CD4-positive, alpha-beta T cell (primary cell): Measurements from ENCODE around the gene TSPAN9. TPM values are rescaled to one million over a fixed set of nuclear protein-coding genes. Genes with fewer than 3 reads are reported as not detected.

Experiments
- ATAC-seq: fragments of 200-7000 bp; cut with Tn5 transposase; one replicate; pipeline ENCODE4 v1.10.0; 2022; ENCODE audit warnings: mild to moderate bottlenecking; ENCODE audit not compliant: poor library complexity
- CTCF ChIA-PET: fragments of 350-600 bp; sonication (Branson Sonifier 250); formaldehyde crosslinking; loops from one replicate; lab custom pipeline; 2021; ENCODE audit warnings: antibody characterized with exemption, inconsistent platforms; lab: Charles Lee
- POLR2A ChIA-PET: fragments of 350-600 bp; sonication (Branson Sonifier 250); formaldehyde crosslinking; loops from one replicate; lab custom pipeline; 2021; ENCODE audit warnings: antibody characterized with exemption, inconsistent platforms; lab: Charles Lee
- DNase-seq, 14 experiments: peaks; one replicate each; pipeline ENCODE4 v3.0.0-alpha.2; 2013 to 2020; ENCODE audit warnings: mixed read lengths in 2 of 14
- H3K27ac ChIP-seq, 2 donors: one replicate each; pipeline versions ENCODE4 v1.5.1 to v1.7.0; 2013; ENCODE audit warnings: low read length in 2 of 2, low read depth in 1 of 2, mild to moderate bottlenecking in 1 of 2
- H3K27me3 ChIP-seq, 2 experiments: 1 replicate in 1 of 2; 2 replicates in 1 of 2; pipeline versions ENCODE4 v1.6.1 to v1.7.0; 2013; ENCODE audit warnings: low read length in 2 of 2, control low read depth in 1 of 2, mild to moderate bottlenecking in 1 of 2, moderate library complexity in 1 of 2; ENCODE audit not compliant: insufficient read depth in 2 of 2, control insufficient read depth in 1 of 2
- H3K36me3 ChIP-seq: one replicate; pipeline ENCODE4 v1.6.1; 2013; ENCODE audit warnings: low read length, control low read depth; ENCODE audit not compliant: insufficient read depth
- H3K4me1 ChIP-seq: one replicate; pipeline ENCODE4 v1.6.1; 2013; ENCODE audit warnings: low read length, control low read depth; ENCODE audit not compliant: insufficient read depth
- H3K4me3 ChIP-seq: one replicate; pipeline ENCODE4 v1.5.1; 2013; ENCODE audit warnings: mild to moderate bottlenecking, low read length, moderate library complexity
- H3K9me3 ChIP-seq, 2 experiments: 1 replicate in 1 of 2; 2 replicates in 1 of 2; pipeline versions ENCODE4 v1.6.1 to v1.7.0; 2013; ENCODE audit warnings: low read length in 2 of 2, mild to moderate bottlenecking in 2 of 2, control low read depth in 1 of 2, moderate library complexity in 1 of 2; ENCODE audit not compliant: control insufficient read depth in 1 of 2, insufficient read depth in 1 of 2
- H3K27ac Mint-ChIP-seq: one replicate; pipeline ENCODE4 v1.8.0; 2020; ENCODE audit warnings: mixed read lengths
- H3K27me3 Mint-ChIP-seq: one replicate; pipeline ENCODE4 v1.8.0; 2021; ENCODE audit warnings: mixed read lengths
- H3K36me3 Mint-ChIP-seq: one replicate; pipeline ENCODE4 v1.8.0; 2021; ENCODE audit warnings: low read depth, mixed read lengths
- H3K4me1 Mint-ChIP-seq: one replicate; pipeline ENCODE4 v1.8.0; 2021; ENCODE audit warnings: low read depth, mixed read lengths
- H3K4me3 Mint-ChIP-seq: one replicate; pipeline ENCODE4 v1.8.0; 2020; ENCODE audit warnings: mild to moderate bottlenecking, mixed read lengths
- H3K9me3 Mint-ChIP-seq: one replicate; pipeline ENCODE4 v1.8.0; 2020; ENCODE audit warnings: mixed read lengths
- intact Hi-C, 2 experiments: fragments of 100-400 bp; cut with DNase I in 1 of 2; cut with micrococcal nuclease in 1 of 2; formaldehyde crosslinking; loops; one replicate each; pipeline versions ENCODE4 v1.15.1 to v1.9.0; 2023 to 2025; cut with DNase I, micrococcal nuclease
- total RNA-seq, 174 experiments: library from RNA in 2 of 174; stranded (reverse) in 2 of 174; gene quantifications; one replicate each; pipeline ENCODE4 v1.2.3 and lab custom pipeline; 2021 to 2026
- TF ChIP-seq, protein P1 (sequence below): fragments of 200-600 bp; IDR thresholded peaks from one replicate; pipeline ENCODE4 v1.8.0; 2022; ENCODE audit warnings: antibody characterized with exemption, mild to moderate bottlenecking

The TSPAN9 gene
- total RNA-seq, 2 experiments from 2014 or later, result 0.82 to 1.3 TPM

DNA sequence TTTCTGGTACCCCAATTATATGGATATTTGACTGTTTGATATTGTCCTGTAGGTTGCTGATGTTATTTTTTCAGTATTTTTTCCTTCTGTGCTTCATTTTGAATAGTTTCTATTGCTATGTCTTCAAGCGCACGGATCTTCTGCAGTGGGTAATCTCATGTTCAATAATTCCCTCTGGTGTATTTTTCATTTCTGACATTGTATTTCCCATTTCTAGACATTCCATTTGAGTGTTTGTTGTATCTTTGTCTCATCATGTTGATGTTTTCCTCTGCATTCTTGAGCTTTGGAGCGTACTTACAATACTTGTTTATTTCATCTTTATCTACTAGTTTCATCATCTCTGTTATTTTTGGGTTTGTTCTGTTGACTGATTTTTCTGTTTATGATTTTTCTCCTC lies 22.0 kb downstream of the TSPAN9 start:
- H3K27me3 Mint-ChIP-seq, result no peaks in the 10 kb centered on the region
- intact Hi-C loops, result no loop called here
- ATAC-seq, result no peak
- no peaks in the 10 kb centered on the region for H3K4me1 Mint-ChIP-seq
- peaks cover 11% of the 10 kb centered on the region for H3K9me3 Mint-ChIP-seq
- H3K4me1 ChIP-seq, result peaks cover 7% of the 10 kb centered on the region
- no peaks in the 10 kb centered on the region for H3K27me3 ChIP-seq
- H3K27ac Mint-ChIP-seq, result no peak overlapping the region
- H3K9me3 ChIP-seq, result peaks cover 13 to 18% of the 10 kb centered on the region in 2 experiments
- DNase-seq, result no peak
- H3K27ac ChIP-seq, result no peak overlapping the region
- ChIA-PET POLR2A (no interaction called here), CTCF (no interaction called here)
- H3K36me3 ChIP-seq, result no peaks in the 10 kb centered on the region
- no peak overlapping the region for H3K4me3 Mint-ChIP-seq
- TF ChIP-seq, protein P1, sequence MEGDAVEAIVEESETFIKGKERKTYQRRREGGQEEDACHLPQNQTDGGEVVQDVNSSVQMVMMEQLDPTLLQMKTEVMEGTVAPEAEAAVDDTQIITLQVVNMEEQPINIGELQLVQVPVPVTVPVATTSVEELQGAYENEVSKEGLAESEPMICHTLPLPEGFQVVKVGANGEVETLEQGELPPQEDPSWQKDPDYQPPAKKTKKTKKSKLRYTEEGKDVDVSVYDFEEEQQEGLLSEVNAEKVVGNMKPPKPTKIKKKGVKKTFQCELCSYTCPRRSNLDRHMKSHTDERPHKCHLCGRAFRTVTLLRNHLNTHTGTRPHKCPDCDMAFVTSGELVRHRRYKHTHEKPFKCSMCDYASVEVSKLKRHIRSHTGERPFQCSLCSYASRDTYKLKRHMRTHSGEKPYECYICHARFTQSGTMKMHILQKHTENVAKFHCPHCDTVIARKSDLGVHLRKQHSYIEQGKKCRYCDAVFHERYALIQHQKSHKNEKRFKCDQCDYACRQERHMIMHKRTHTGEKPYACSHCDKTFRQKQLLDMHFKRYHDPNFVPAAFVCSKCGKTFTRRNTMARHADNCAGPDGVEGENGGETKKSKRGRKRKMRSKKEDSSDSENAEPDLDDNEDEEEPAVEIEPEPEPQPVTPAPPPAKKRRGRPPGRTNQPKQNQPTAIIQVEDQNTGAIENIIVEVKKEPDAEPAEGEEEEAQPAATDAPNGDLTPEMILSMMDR, result no peak
- H3K36me3 Mint-ChIP-seq, result peaks cover 5% of the 10 kb centered on the region
- H3K4me3 ChIP-seq, result no peak overlapping the region

GRCh38 chr12:3101309-3102024 lies 24.3 kb downstream of the TSPAN9 start:
- H3K4me1 Mint-ChIP-seq, result peaks cover 9% of the 10 kb centered on the region
- H3K9me3 Mint-ChIP-seq, result peaks cover 7% of the 10 kb centered on the region
- Histone ChIP-seq H3K4me3 (no peak overlapping the region), H3K36me3 (no peaks in the 10 kb centered on the region), H3K27ac (no peak overlapping the region), H3K4me1 (peaks cover 7% of the 10 kb centered on the region), H3K27me3 (no peaks in the 10 kb centered on the region), H3K9me3 (peaks cover 13 to 18% of the 10 kb centered on the region in 2 experiments)
- H3K4me3 Mint-ChIP-seq, result no peak overlapping the region
- no peak overlapping the region for H3K27ac Mint-ChIP-seq
- intact Hi-C loops, result no loop called here
- TF ChIP-seq, protein P1, result no peak
- POLR2A ChIA-PET, result no interaction called here
- ATAC-seq (no peak), DNase-seq (no peak)
- H3K36me3 Mint-ChIP-seq, result peaks cover 5% of the 10 kb centered on the region
- H3K27me3 Mint-ChIP-seq, result peaks cover 9% of the 10 kb centered on the region
- CTCF ChIA-PET, result no interaction called here

GRCh38 chr12:3102771-3103410 lies 25.7 kb downstream of the TSPAN9 start:
- POLR2A ChIA-PET, result no interaction called here
- DNase-seq, result no peak
- peaks cover under 1% of the 10 kb centered on the region for H3K4me1 ChIP-seq
- H3K9me3 ChIP-seq, result peaks cover 13 to 16% of the 10 kb centered on the region in 2 experiments
- no peak overlapping the region for H3K4me3 ChIP-seq
- no peaks in the 10 kb centered on the region for H3K36me3 ChIP-seq
- H3K27me3 Mint-ChIP-seq, result peaks cover 9% of the 10 kb centered on the region
- H3K27ac ChIP-seq, result no peak overlapping the region
- ATAC-seq, result no peak
- peaks cover 7% of the 10 kb centered on the region for H3K9me3 Mint-ChIP-seq
- CTCF ChIA-PET, result no interaction called here
- intact Hi-C loops, result no loop called here
- H3K27me3 ChIP-seq, result no peaks in the 10 kb centered on the region
- no peak overlapping the region for H3K27ac Mint-ChIP-seq
- no peak overlapping the region for H3K4me3 Mint-ChIP-seq
- H3K4me1 Mint-ChIP-seq, result peaks cover 13% of the 10 kb centered on the region
- H3K36me3 Mint-ChIP-seq, result peaks cover 5% of the 10 kb centered on the region
- TF ChIP-seq, protein P1, result no peak
